ENCODE results near the gene EYA3. TPM values are rescaled to one million over a fixed set of nuclear protein-coding genes. Genes with fewer than 3 reads are reported as not detected.

EYA3 gene
- total RNA-seq, 1 donor from 2014 or later, result 20.7 TPM

DNA sequence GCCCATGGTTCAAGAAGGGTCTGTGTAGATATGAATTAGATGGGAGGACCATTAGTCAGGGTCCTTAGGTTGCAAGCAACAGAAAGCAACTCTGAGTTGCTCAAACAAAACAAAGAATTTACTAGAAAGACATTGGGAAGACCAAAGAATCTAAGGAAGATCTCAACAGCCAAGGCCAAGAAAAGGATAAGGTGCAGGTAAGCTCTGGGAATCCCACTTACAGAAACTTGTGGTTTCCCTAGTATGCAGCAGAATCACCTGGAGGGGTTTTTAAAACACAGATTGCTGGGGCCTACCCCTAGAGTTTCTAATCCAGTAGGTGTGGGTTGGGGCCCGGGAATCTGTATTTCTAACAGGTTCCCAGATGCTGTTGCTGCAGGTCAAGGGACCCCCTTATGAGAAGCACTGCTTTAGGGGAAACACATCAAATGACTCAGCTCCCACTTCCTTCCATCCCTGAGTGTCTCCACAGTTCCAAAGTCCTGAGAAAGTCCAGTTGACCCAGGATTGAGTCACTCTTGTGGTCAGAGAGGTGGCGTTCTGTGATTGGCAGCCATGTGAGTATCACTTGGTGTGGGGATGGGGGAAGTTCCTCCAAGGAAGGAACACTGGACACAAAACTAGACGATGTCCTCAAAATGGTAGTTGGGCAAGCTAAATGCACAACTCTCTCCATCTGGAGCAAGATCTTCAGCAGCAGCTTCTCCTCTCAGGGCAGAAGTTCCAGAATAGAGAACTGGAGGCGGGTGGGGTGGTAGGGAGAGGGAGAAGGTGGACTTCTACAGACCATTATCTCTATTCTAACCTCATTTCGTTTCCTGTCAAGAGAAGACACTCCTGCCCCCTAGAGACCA, 24.2 kb upstream of the EYA3 start:
- no peak overlapping the region for H3K4me3 Mint-ChIP-seq (ENCODE audit: unreplicated experiment)
- H3K36me3 Mint-ChIP-seq (ENCODE audit: low read depth, unreplicated experiment), result no peaks in the 10 kb centered on the region
- TF ChIP-seq, protein P1, sequence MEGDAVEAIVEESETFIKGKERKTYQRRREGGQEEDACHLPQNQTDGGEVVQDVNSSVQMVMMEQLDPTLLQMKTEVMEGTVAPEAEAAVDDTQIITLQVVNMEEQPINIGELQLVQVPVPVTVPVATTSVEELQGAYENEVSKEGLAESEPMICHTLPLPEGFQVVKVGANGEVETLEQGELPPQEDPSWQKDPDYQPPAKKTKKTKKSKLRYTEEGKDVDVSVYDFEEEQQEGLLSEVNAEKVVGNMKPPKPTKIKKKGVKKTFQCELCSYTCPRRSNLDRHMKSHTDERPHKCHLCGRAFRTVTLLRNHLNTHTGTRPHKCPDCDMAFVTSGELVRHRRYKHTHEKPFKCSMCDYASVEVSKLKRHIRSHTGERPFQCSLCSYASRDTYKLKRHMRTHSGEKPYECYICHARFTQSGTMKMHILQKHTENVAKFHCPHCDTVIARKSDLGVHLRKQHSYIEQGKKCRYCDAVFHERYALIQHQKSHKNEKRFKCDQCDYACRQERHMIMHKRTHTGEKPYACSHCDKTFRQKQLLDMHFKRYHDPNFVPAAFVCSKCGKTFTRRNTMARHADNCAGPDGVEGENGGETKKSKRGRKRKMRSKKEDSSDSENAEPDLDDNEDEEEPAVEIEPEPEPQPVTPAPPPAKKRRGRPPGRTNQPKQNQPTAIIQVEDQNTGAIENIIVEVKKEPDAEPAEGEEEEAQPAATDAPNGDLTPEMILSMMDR (IDR thresholded peaks at IDR 0.05; ENCODE audit: unreplicated experiment), result no peak
- DNase-seq (ENCODE audit: low spot score), result no peak
- H3K27me3 Mint-ChIP-seq (ENCODE audit: unreplicated experiment), result no peaks in the 10 kb centered on the region
- H3K9me3 Mint-ChIP-seq (ENCODE audit: unreplicated experiment), result no peaks in the 10 kb centered on the region
- peaks cover 4% of the 10 kb centered on the region for H3K4me1 Mint-ChIP-seq (ENCODE audit: unreplicated experiment)
- no peak overlapping the region for H3K27ac Mint-ChIP-seq (ENCODE audit: unreplicated experiment)

DNA sequence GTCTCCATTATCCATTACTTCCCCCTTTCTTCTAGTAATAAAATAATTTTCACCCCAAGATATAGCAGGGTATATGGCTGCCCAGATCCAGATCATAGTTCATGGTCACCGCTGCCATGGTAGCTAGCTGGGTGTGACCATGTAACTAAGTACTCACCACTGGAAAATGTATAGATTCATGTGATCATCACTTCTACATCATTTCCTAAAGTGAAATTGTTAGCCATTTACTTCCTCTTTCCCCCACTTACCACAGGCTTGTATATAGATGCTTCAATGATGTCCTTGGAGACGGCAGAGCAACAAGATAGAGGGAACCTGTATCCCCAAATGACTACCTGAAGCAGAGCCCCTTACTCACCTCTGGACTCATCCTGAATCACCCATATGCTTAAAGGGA, 22.7 kb upstream of the EYA3 start:
- no peaks in the 10 kb centered on the region for H3K9me3 Mint-ChIP-seq (ENCODE audit: unreplicated experiment)
- H3K36me3 Mint-ChIP-seq (ENCODE audit: low read depth, unreplicated experiment), result no peaks in the 10 kb centered on the region
- TF ChIP-seq, protein P1 (IDR thresholded peaks at IDR 0.05; ENCODE audit: unreplicated experiment), result no peak
- no peaks in the 10 kb centered on the region for H3K27me3 Mint-ChIP-seq (ENCODE audit: unreplicated experiment)
- no peak overlapping the region for H3K4me3 Mint-ChIP-seq (ENCODE audit: unreplicated experiment)
- no peak for DNase-seq (ENCODE audit: low spot score)
- no peak overlapping the region for H3K27ac Mint-ChIP-seq (ENCODE audit: unreplicated experiment)
- peaks cover 4% of the 10 kb centered on the region for H3K4me1 Mint-ChIP-seq (ENCODE audit: unreplicated experiment)

DNA sequence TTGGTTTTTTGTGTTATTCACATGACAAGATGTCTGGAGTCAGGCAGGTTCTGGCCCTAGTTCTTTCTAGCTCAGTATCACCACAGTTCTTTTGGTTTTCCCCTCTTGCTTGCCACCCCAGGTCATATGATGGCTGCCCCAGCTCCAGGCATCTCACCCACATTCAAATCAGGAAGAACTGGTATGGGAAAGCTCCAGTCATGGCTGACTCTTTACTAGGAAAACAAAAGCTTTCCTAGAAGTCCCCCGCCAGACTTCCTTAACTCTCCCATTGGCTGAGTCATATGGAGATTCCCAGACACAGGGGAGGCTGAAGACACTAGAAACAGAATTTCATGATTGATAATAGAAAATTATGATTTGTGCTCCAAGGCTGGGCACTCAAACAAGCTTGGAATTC, 22.1 kb upstream of the EYA3 start:
- no peak overlapping the region for H3K27ac Mint-ChIP-seq (ENCODE audit: unreplicated experiment)
- H3K27me3 Mint-ChIP-seq (ENCODE audit: unreplicated experiment), result no peaks in the 10 kb centered on the region
- TF ChIP-seq, protein P1 (IDR thresholded peaks at IDR 0.05; ENCODE audit: unreplicated experiment), result no peak
- no peaks in the 10 kb centered on the region for H3K36me3 Mint-ChIP-seq (ENCODE audit: low read depth, unreplicated experiment)
- H3K9me3 Mint-ChIP-seq (ENCODE audit: unreplicated experiment), result no peaks in the 10 kb centered on the region
- peaks cover 4% of the 10 kb centered on the region for H3K4me1 Mint-ChIP-seq (ENCODE audit: unreplicated experiment)
- no peak overlapping the region for H3K4me3 Mint-ChIP-seq (ENCODE audit: unreplicated experiment)
- no peak for DNase-seq (ENCODE audit: low spot score)

DNA sequence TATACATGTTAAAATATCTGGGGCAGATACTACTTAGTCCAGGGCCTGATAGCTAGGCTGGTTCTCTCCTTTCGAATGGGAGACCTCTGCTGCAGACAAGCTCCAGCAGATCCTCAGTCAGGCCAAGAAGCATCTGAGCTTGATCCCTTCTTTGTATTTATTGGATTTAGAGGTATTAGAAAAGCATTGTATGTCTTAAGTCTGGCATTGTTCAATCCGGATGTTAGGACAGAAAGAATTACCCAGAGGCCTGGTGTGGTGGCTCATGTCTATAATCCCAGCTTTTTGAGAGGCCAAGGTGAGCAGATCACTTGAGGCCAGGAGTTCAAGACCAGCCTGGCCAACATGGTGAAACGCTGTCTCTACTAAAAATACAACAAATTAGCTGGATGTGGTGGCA, 21.2 kb upstream of the EYA3 start:
- TF ChIP-seq, protein P1 (IDR thresholded peaks at IDR 0.05; ENCODE audit: unreplicated experiment), result no peak
- no peak for DNase-seq (ENCODE audit: low spot score)
- Mint-ChIP-seq H3K4me1 (ENCODE audit: unreplicated experiment) (peaks cover 6% of the 10 kb centered on the region), H3K27ac (ENCODE audit: unreplicated experiment) (no peak overlapping the region), H3K36me3 (ENCODE audit: low read depth, unreplicated experiment) (no peaks in the 10 kb centered on the region), H3K9me3 (ENCODE audit: unreplicated experiment) (no peaks in the 10 kb centered on the region), H3K4me3 (ENCODE audit: unreplicated experiment) (no peak overlapping the region), H3K27me3 (ENCODE audit: unreplicated experiment) (no peaks in the 10 kb centered on the region)

DNA sequence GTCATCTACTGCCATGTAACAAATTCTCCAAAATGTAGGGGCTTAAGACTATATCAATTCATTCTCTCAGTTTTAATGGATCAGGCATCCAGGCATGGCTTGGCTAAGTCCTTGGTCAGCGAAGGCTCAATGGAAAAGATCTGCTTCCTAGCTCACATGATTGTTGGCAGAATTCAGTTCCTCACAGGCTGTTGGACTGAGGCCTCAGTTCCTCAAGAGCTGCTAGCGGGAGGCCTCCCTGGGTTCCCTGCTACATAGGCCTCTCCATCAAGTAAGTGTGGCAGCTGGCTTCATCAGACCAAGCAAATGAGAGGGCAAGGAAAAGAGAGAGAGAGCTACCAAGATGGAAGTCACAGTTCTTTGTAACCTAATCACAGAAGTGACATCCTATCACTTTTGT, 19.6 kb upstream of the EYA3 start:
- no peak overlapping the region for H3K4me3 Mint-ChIP-seq (ENCODE audit: unreplicated experiment)
- peaks cover 9% of the 10 kb centered on the region for H3K4me1 Mint-ChIP-seq (ENCODE audit: unreplicated experiment)
- no peaks in the 10 kb centered on the region for H3K27me3 Mint-ChIP-seq (ENCODE audit: unreplicated experiment)
- TF ChIP-seq, protein P1 (IDR thresholded peaks at IDR 0.05; ENCODE audit: unreplicated experiment), result no peak
- H3K9me3 Mint-ChIP-seq (ENCODE audit: unreplicated experiment), result no peaks in the 10 kb centered on the region
- no peak overlapping the region for H3K27ac Mint-ChIP-seq (ENCODE audit: unreplicated experiment)
- no peak for DNase-seq (ENCODE audit: low spot score)
- no peaks in the 10 kb centered on the region for H3K36me3 Mint-ChIP-seq (ENCODE audit: low read depth, unreplicated experiment)

Measured in endothelial cell (in vitro differentiated cells).